GM18502 (cell line): ENCODE measurements around the gene ULBP2.
"Not testable (repeated sequence)": the region's sequence is repeated elsewhere in the genome, so short reads cannot be mapped to it uniquely, and the experiment has no call there.

ENCODE experiments used
- ATAC-seq: cut with Tn5 transposase; IDR thresholded peaks from one replicate; pipeline ENCODE4 v1.9.1; 2021; ENCODE audit warnings: mild to moderate bottlenecking; ENCODE audit not compliant: unreplicated experiment, poor library complexity

Gene ULBP2

DNA sequence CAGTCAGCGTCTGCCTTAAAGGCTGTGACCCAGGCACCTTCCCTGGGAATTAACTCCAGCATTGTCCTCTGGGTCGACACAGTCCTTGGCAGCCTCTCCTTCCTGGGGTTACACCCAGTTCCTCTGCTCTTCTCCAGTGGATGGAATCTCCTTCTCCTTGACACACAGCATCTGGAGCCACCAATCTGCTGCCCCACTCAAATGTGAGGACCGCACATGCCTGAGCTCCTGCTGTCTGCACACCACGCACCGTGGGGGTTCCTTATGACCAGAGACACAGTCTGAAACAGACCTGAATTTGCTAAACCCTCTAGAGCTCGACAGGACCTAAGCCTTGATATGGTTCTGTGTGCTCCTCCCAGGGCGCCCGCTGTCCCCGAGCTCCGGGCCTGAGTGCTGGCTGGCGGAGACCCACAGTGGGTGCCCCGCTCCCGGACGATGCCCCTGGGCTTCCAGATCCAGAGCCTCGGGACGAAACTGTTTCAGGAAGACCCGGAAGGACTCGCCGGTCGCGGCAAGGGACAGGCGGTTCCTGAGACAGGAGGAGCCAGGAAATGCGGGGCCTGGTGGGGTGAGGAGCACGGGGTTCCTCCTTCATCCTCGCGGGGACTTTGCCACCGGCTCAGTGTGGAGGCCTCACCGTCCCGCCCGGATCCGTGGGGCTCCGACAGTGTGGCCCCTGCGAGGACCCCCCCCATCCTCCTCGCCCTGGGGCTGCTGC lies 16.4 kb upstream of the ULBP2 start:
- no peak for ATAC-seq

GRCh38 chr6:149925974-149926777 lies 15.6 kb upstream of the ULBP2 start:
- peak; percentile 69 for ATAC-seq

DNA sequence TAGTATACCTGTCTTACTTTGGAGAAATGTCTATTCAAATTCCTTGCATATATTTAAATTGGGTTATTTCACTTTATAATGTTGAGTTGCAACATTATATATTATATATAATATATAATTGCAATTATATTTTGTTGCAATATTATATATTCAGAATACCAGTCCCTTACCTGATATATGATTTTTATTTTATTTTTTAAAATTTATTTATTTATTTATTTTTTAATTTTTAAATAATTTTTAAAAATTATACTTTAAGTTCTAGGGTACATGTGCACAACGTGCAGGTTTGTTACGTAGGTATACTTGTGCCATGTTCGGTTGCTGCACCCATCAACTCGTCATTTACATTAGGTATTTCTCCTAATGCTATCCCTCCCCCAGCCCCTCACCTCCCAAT lies 14.8 kb upstream of the ULBP2 start:
- not testable (repeated sequence) for ATAC-seq

DNA sequence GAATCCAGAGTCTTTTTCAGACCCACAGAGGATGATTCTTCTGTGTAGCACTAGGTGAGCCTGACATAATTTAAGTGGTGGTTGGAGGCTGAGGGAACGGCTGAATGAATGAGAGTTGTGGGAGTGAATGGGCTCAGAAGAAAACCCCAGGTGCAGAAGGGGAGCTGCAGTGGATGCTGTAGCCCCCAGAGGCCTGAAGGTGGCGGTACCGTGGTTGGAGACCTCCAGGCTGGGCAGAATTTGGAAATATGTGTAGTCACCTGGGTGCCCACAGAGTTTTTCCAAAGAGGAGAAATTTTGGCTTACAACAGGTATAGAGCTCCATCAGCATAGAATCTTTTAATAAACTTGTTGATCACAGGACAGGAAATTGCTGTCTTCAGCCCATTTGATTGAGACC lies 12.4 kb upstream of the ULBP2 start:
- no peak for ATAC-seq

DNA sequence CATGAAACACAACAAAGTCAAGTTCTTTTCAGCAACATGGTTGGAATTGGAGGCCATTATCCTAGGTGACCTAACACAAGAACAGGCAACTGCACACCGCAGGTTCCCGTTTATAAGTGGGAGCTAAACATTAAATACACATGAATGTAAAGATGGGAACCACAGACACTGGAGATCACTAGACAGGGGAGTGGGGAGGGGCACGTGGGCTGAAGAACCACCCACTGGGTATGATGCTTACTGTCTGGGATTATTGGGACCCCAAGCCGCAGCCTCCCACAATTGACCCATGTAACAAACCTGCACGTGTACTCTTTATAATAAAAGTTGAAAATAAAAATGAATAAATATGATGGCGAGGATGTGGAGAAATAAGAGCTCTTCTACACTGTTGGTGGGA lies 10.3 kb upstream of the ULBP2 start:
- ATAC-seq: no peak

- ATAC-seq: no peak
Measured at GRCh38 chr6:149933036-149933435, 8.8 kb upstream of the ULBP2 start.

DNA sequence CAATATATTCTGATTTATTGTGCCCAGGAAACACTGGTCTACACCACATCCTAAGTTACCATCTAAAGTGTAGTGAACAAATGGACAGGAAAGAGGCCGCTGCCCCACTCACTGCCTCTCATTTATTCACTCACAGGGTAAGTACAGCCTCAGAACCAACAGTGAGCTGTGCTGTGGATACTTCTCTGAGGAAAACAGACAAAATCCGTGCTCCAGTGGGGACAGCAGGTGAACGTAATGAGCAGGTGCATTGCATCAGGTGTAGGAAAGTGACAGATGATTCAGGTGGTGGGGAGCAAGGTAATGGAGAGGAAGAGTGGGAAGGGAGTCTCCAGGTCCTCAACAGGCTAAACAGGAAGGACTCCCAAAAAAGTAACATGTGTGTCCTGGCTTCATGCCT lies 8.4 kb upstream of the ULBP2 start:
- no peak for ATAC-seq

- no peak for ATAC-seq
Measured at GRCh38 chr6:149934249-149935156, 7.3 kb upstream of the ULBP2 start.

DNA sequence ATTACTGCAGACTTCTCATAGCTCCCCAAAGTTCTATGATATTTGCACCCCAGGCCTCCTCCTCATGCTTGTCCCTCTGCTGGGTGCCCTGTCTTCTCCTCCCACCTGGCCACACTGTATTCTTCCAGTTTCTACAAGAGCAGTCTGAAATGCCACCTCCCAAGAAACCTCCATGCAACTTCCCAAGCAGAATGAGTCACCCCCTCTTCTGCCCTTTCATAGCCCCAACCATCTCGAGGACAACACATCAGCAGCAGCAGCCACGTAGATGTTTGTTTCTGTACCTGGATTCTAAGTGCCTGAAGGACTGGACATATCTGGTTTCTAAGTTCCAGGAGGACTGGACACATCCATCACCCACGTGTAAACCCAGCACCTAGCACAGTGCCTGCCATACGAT lies 6.6 kb upstream of the ULBP2 start:
- no peak for ATAC-seq

DNA sequence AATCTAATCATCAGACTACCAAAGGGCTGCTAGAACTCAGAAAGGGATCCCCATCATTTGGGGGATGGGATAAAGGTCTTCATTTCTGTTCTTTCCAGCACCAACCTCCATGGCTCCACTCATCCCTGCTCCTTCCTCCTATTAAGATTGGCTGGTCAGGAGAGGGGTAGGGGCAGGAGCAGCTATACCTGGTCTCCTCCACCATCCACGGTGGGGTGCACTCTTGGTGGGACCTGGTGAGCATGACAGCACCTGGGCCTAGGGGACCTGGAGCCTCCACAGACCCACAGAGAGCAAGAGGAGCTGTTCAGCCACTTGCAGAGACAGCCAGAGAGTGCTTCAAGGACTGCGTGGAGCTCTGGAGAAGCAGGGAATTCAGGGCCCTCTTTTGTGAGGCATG lies 6.1 kb upstream of the ULBP2 start:
- ATAC-seq: no peak

DNA sequence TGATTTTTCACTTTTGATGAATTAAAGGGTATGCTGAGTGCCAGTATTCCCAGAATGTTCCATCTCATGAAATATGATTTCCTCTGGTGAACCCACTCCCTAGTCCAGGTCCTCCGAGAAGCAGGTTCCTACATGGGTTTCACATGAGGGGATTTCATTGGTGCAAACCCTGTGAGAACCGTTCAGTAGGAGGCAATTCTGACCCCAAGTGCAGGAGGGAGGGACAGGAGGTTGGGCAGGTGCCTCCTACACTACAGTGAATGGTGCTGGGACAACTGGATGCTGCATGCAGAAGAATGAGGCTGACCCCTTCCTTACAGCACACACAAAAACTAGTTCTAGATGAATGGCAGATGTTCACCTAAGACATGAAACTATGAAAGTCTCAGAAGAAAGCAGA lies 5.1 kb upstream of the ULBP2 start:
- no peak for ATAC-seq

DNA sequence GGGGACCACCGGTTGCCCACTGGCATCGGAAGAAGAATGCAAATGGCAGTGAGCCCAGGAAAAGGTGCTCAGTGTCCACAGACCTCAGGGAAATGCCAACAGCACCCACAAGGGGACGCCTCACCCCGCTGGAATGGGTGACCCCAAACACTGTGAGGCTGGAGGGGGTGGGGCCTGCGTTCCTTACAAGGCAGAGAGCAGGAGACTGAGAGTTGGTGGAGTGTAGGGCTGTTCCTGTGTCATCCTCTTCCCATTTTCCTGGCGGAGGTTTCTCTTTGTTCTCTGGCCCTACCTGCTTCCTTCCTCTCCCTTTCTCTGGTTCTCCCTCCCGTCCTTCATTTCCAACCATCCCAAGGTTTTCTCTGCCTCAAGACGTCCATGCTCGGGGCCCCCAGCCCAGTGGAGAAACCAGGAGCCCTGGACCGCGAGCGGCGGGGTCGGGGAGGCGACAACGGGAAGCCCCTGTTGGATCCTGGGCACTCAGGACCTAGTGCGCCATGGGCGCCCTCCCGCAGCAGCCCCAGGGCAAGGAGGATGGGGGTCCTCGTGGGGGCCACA lies 3.7 kb upstream of the ULBP2 start:
- ATAC-seq: not testable (repeated sequence)

DNA sequence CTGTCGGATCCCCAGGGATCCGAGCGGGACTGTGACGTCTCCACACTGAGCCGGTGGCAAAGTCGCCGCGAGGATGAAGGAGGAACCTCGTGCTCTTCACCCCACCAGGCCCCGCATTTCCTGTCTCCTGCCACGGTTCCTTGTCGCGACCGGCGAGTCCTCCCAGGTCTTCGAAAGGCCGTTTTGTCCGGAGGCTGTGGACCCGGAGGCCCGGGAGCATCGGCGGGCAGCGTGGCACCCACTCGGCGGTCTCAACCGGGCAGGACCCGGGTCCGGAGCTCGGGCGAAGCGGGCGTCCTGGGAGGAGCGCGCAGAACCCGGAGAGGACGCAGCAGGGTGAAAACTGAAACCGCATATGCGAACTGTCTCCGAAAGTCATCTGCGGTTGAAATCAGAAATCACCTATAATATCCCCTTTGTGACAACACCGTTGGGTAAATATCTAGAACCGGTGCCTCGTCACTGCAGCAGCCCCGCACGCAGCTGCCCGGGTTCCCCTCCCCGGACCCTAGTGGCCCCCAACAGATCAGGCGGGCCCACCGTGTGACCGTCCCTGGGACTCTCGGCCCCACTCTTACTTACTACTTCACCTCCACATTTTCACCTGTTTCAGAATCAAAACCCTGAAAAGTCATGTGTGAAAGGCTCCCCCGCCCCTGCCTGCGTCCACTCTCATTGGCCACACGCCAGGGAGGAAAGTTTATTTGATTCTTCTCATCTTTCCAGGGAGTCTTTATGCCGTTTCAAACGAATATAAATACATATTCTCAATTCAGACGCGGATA lies 3.1 kb upstream of the ULBP2 start:
- peak; percentile 86 for ATAC-seq

GRCh38 chr6:149939356-149939648 lies 2.5 kb upstream of the ULBP2 start:
- ATAC-seq: no peak

- ATAC-seq: no peak
Measured at GRCh38 chr6:149939909-149940671, 1.7 kb upstream of the ULBP2 start.

GRCh38 chr6:149940672-149940982 lies 1.2 kb upstream of the ULBP2 start:
- ATAC-seq: no peak

- ATAC-seq: no peak
Measured at GRCh38 chr6:149942461-149942829, 631 bp downstream of the ULBP2 start.

DNA sequence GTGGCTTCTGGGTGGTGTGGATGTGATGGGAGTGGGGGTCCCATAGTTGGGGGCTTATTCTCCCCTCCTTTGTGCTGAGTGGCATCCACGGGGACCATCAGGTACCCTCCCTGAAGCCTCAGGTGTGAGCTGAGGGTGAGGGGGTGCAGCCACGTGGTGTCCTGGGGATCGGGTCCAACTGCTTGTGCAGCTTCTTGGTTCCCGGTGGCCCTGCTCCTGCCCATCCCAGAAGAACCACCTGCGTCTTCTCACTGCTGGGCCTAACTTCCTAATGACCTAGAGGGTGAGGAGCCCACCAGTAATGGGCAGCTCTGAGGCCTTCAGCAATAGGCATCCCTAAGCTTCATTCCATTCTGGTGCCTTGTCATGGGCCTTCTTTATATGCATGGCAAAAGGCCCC lies 1.5 kb downstream of the ULBP2 start:
- not testable (repeated sequence) for ATAC-seq

- ATAC-seq: not testable (repeated sequence)
Measured at GRCh38 chr6:149945276-149945675, 3.5 kb downstream of the ULBP2 start.
